HG03565 (cell line): Measurements from ENCODE around the gene LILRB5.
"Not testable (repeated sequence)": the region's sequence is repeated elsewhere in the genome, so short reads cannot be mapped to it uniquely, and the experiment has no call there.

Experiments
- ATAC-seq: cut with Tn5 transposase; IDR thresholded peaks from one replicate; pipeline ENCODE4 v1.9.1; 2021; ENCODE audit warnings: mild to moderate bottlenecking, moderate library complexity; ENCODE audit not compliant: unreplicated experiment

The LILRB5 gene

GRCh38 chr19:54245936-54246335 is 11.1 kb downstream of the LILRB5 start:
- ATAC-seq = no peak

- not testable (repeated sequence) for ATAC-seq
These were observed 13.3 kb downstream of the LILRB5 start for GRCh38 chr19:54243809-54244208.

GRCh38 chr19:54242646-54243045 is 14.4 kb downstream of the LILRB5 start, which contains the start of gene LILRA6:
Gene LILRA6, minus strand, starts transcription at chr19:54242790.
- ATAC-seq = not testable (repeated sequence)

GRCh38 chr19:54242234-54242633 is 14.8 kb downstream of the LILRB5 start:
- not testable (repeated sequence) for ATAC-seq

- ATAC-seq = not testable (repeated sequence)
These were observed 16.4 kb downstream of the LILRB5 start for GRCh38 chr19:54240372-54241336.

- ATAC-seq = not testable (repeated sequence)
These were observed 17.3 kb downstream of the LILRB5 start for GRCh38 chr19:54239491-54240371.

GRCh38 chr19:54233941-54234340 is 23.1 kb downstream of the LILRB5 start:
- no peak for ATAC-seq

GRCh38 chr19:54231077-54231931 is 25.8 kb downstream of the LILRB5 start:
- ATAC-seq = peak; percentile 37

GRCh38 chr19:54230031-54230430 is 27.0 kb downstream of the LILRB5 start:
- no peak for ATAC-seq

GRCh38 chr19:54229146-54229545 is 27.9 kb downstream of the LILRB5 start:
- no peak for ATAC-seq

GRCh38 chr19:54224619-54225018 is 32.5 kb downstream of the LILRB5 start:
- not testable (repeated sequence) for ATAC-seq

GRCh38 chr19:54223937-54224281 is 33.2 kb downstream of the LILRB5 start:
- ATAC-seq = not testable (repeated sequence)

- ATAC-seq = not testable (repeated sequence)
These were observed 33.7 kb downstream of the LILRB5 start for GRCh38 chr19:54223277-54223936.

- not testable (repeated sequence) for ATAC-seq
These were observed 34.4 kb downstream of the LILRB5 start, which contains the start of gene LILRB3 for GRCh38 chr19:54222474-54223276. Gene LILRB3, minus strand, starts transcription at chr19:54223007. Its CDS starts 31 bp downstream, at chr19:54222976.

GRCh38 chr19:54221947-54222346 is 35.1 kb downstream of the LILRB5 start:
- not testable (repeated sequence) for ATAC-seq

GRCh38 chr19:54219702-54220101 is 37.4 kb downstream of the LILRB5 start:
- ATAC-seq = not testable (repeated sequence)

GRCh38 chr19:54218960-54219661 is 38.0 kb downstream of the LILRB5 start:
- no peak for ATAC-seq

GRCh38 chr19:54218259-54218658 is 38.8 kb downstream of the LILRB5 start:
- no peak for ATAC-seq
